Measurements from ENCODE around the gene NLGN3. TPM values are rescaled to one million over a fixed set of nuclear protein-coding genes. Genes with fewer than 3 reads are reported as not detected.

The NLGN3 gene
- total RNA-seq, 1 experiment from 2014 or later, result 0.95 TPM

GRCh38 chrX:71195964-71196649 lies 51.5 kb downstream of the NLGN3 start:
- Histone ChIP-seq H3K9me3 (replicated peaks) (no peaks in the 10 kb centered on the region), H3K4me1 (no peaks in the 10 kb centered on the region), H3K4me3 (no peak overlapping the region), H3K36me3 (no peaks in the 10 kb centered on the region), H3K27ac (no peak overlapping the region), H3K27me3 (no peaks in the 10 kb centered on the region)
- no peak for DNase-seq

- no peak overlapping the region for H3K27ac ChIP-seq
- DNase-seq, result no peak
- H3K4me1 ChIP-seq, result no peaks in the 10 kb centered on the region
- H3K4me3 ChIP-seq, result no peak overlapping the region
- no peaks in the 10 kb centered on the region for H3K9me3 ChIP-seq (replicated peaks)
- H3K27me3 ChIP-seq, result no peaks in the 10 kb centered on the region
- H3K36me3 ChIP-seq, result no peaks in the 10 kb centered on the region
Measured at GRCh38 chrX:71198066-71198465, 53.4 kb downstream of the NLGN3 start.

GRCh38 chrX:71199252-71200008 lies 54.8 kb downstream of the NLGN3 start:
- no peaks in the 10 kb centered on the region for H3K4me1 ChIP-seq
- no peak for DNase-seq
- H3K27ac ChIP-seq, result no peak overlapping the region
- H3K4me3 ChIP-seq, result no peak overlapping the region
- no peaks in the 10 kb centered on the region for H3K27me3 ChIP-seq
- H3K36me3 ChIP-seq, result no peaks in the 10 kb centered on the region
- no peaks in the 10 kb centered on the region for H3K9me3 ChIP-seq (replicated peaks)

- no peaks in the 10 kb centered on the region for H3K9me3 ChIP-seq (replicated peaks)
- DNase-seq, result no peak
Measured at GRCh38 chrX:71210816-71211215, 66.2 kb downstream of the NLGN3 start.

GRCh38 chrX:71212536-71212935 lies 67.9 kb downstream of the NLGN3 start:
- DNase-seq, result no peak
- H3K27ac ChIP-seq, result no peak overlapping the region
- no peaks in the 10 kb centered on the region for H3K36me3 ChIP-seq
- no peaks in the 10 kb centered on the region for H3K9me3 ChIP-seq (replicated peaks)
- H3K4me1 ChIP-seq, result peaks cover 7% of the 10 kb centered on the region; the same call in 1 of the 2 replicates
- no peaks in the 10 kb centered on the region for H3K27me3 ChIP-seq
- no peak overlapping the region for H3K4me3 ChIP-seq

More at GRCh38 chrX:71210816-71211215, 66.2 kb downstream of the NLGN3 start:
- Histone ChIP-seq H3K27me3 (no peaks in the 10 kb centered on the region), H3K4me1 (no peaks in the 10 kb centered on the region), H3K27ac (no peak overlapping the region), H3K36me3 (no peaks in the 10 kb centered on the region), H3K4me3 (no peak overlapping the region)

GRCh38 chrX:71214152-71214551 lies 69.5 kb downstream of the NLGN3 start:
- Histone ChIP-seq H3K27me3 (no peaks in the 10 kb centered on the region), H3K36me3 (no peaks in the 10 kb centered on the region), H3K4me1 (peaks cover 7% of the 10 kb centered on the region; the same call in 1 of the 2 replicates), H3K4me3 (no peak overlapping the region), H3K9me3 (replicated peaks) (no peaks in the 10 kb centered on the region), H3K27ac (no peak overlapping the region)
- DNase-seq, result no peak

GRCh38 chrX:71214604-71215337 lies 70.1 kb downstream of the NLGN3 start:
- no peak overlapping the region for H3K27ac ChIP-seq
- peaks cover 7% of the 10 kb centered on the region; the same call in 1 of the 2 replicates for H3K4me1 ChIP-seq
- no peaks in the 10 kb centered on the region for H3K27me3 ChIP-seq
- H3K36me3 ChIP-seq, result no peaks in the 10 kb centered on the region
- H3K9me3 ChIP-seq (replicated peaks), result no peaks in the 10 kb centered on the region
- H3K4me3 ChIP-seq, result no peak overlapping the region
- no peak for DNase-seq

- Histone ChIP-seq H3K27me3 (no peaks in the 10 kb centered on the region), H3K27ac (no peak overlapping the region), H3K4me1 (peaks cover 7% of the 10 kb centered on the region; the same call in 1 of the 2 replicates), H3K9me3 (replicated peaks) (no peaks in the 10 kb centered on the region), H3K4me3 (no peak overlapping the region), H3K36me3 (no peaks in the 10 kb centered on the region)
- DNase-seq, result no peak
Measured at GRCh38 chrX:71215338-71215912, 70.8 kb downstream of the NLGN3 start.

- no peaks in the 10 kb centered on the region for H3K27me3 ChIP-seq
- H3K4me1 ChIP-seq, result peaks cover 7% of the 10 kb centered on the region; the same call in 1 of the 2 replicates
- H3K36me3 ChIP-seq, result no peaks in the 10 kb centered on the region
- peak; percentile 9 to 48 for DNase-seq
- H3K9me3 ChIP-seq (replicated peaks), result no peaks in the 10 kb centered on the region
- H3K27ac ChIP-seq, result no peak overlapping the region
- H3K4me3 ChIP-seq, result no peak overlapping the region
Measured at GRCh38 chrX:71216485-71216884, 71.8 kb downstream of the NLGN3 start.

GRCh38 chrX:71217298-71217697 lies 72.7 kb downstream of the NLGN3 start:
- no peak for DNase-seq
- no peaks in the 10 kb centered on the region for H3K9me3 ChIP-seq (replicated peaks)
- no peaks in the 10 kb centered on the region for H3K27me3 ChIP-seq
- H3K4me1 ChIP-seq, result peaks cover 7% of the 10 kb centered on the region; the same call in 1 of the 2 replicates
- no peak overlapping the region for H3K4me3 ChIP-seq
- no peak overlapping the region for H3K27ac ChIP-seq
- H3K36me3 ChIP-seq, result no peaks in the 10 kb centered on the region

Other genes with a start within 250 kb of the NLGN3 start
- gene TEX11, start 236.1 kb upstream of the NLGN3 start, total RNA-seq (2014; rRNA removed; shearing (Covaris generic)), result 0.08 and 0.23 TPM in 2 replicates
- 17.9 and 20.1 TPM in 2 replicates for gene SLC7A3, start 213.7 kb upstream of the NLGN3 start, total RNA-seq (2014; rRNA removed; shearing (Covaris generic))
- 103 and 105 TPM in 2 replicates for gene SNX12, start 76.5 kb upstream of the NLGN3 start, total RNA-seq (2014; rRNA removed; shearing (Covaris generic))
- gene FOXO4, start 49.0 kb upstream of the NLGN3 start, total RNA-seq (2014; rRNA removed; shearing (Covaris generic)), result 10.9 and 11.0 TPM in 2 replicates
- 0.25 and 0.28 TPM in 2 replicates for gene CXorf65, start 38.1 kb upstream of the NLGN3 start, total RNA-seq (2014; rRNA removed; shearing (Covaris generic))
- gene IL2RG, start 33.3 kb upstream of the NLGN3 start, total RNA-seq (2014; rRNA removed; shearing (Covaris generic)), result 0.10 TPM in 1 of 2 replicates, not detected in the other
- 39.8 and 44.3 TPM in 2 replicates for gene MED12, start 26.2 kb upstream of the NLGN3 start, total RNA-seq (2014; rRNA removed; shearing (Covaris generic))
- gene GJB1, start 78.4 kb downstream of the NLGN3 start, total RNA-seq (2014; rRNA removed; shearing (Covaris generic)), result 1.1 and 1.2 TPM in 2 replicates
- gene ZMYM3, start 109.3 kb downstream of the NLGN3 start, total RNA-seq (2014; rRNA removed; shearing (Covaris generic)), result 46.6 and 49.9 TPM in 2 replicates
- gene NONO, start 138.8 kb downstream of the NLGN3 start, total RNA-seq (2014; rRNA removed; shearing (Covaris generic)), result 896 and 933 TPM in 2 replicates
- gene ITGB1BP2, start 156.9 kb downstream of the NLGN3 start, total RNA-seq (2014; rRNA removed; shearing (Covaris generic)), result 4.5 and 5.0 TPM in 2 replicates
- gene TAF1, start 221.5 kb downstream of the NLGN3 start, total RNA-seq (2014; rRNA removed; shearing (Covaris generic)), result 30.9 and 37.0 TPM in 2 replicates